Fibroblast of lung (primary cell): Measurements from ENCODE around the gene KCNQ1OT1.

ENCODE experiments used
- CTCF ChIP-seq, 2 donors: IDR thresholded peaks in 1 of 2; conservative IDR thresholded peaks in 1 of 2; 1 replicate in 1 of 2; 2 replicates in 1 of 2; pipeline ENCODE4 v1.5.1; 2011 to 2012; ENCODE audit warnings: low read length in 2 of 2, control low read depth in 1 of 2, inconsistent platforms in 1 of 2, low read depth in 1 of 2, mild to moderate bottlenecking in 1 of 2
- EZH2 ChIP-seq: IDR thresholded peaks from 2 replicates; pipeline ENCODE4 v1.5.1; 2012; ENCODE audit warnings: low read length, control low read depth, mild to moderate bottlenecking; ENCODE audit errors: missing control alignments

GRCh38 chr11:2694995-2695939 lies 4.5 kb downstream of the KCNQ1OT1 start:
- TF ChIP-seq CTCF (conservative IDR thresholded peaks at IDR 0.05 in 1 of 2, IDR thresholded peaks at IDR 0.05 in 1 of 2; ENCODE audit: low read depth in 1 of 2, low read length in 2 of 2) (no peak), EZH2 (no peak)
